Smooth muscle cell (in vitro differentiated cells): Measurements from ENCODE around the gene SSR1. TPM values are rescaled to one million over a fixed set of nuclear protein-coding genes. Genes with fewer than 3 reads are reported as not detected.

ENCODE experiments used
- DNase-seq: peaks from one replicate; lab custom pipeline; 2025; ENCODE audit not compliant: unreplicated experiment; lab: John Stamatoyannopoulos, UW
- H2AFZ ChIP-seq: fragments of 200-600 bp; sonication (generic); 2 replicates; pipeline ENCODE4 v1.6.0; 2016; ENCODE audit warnings: antibody characterized with exemption, low read depth, mild to moderate bottlenecking
- H3F3A ChIP-seq: fragments of 200-600 bp; sonication (generic); 2 replicates; pipeline ENCODE4 v1.6.0; 2017; ENCODE audit warnings: antibody characterized with exemption, low read depth
- H3K27ac ChIP-seq: fragments of 200-600 bp; sonication (generic); 2 replicates; pipeline ENCODE4 v1.5.1; 2016; ENCODE audit warnings: low read depth, mild to moderate bottlenecking
- H3K27me3 ChIP-seq: fragments of 200-600 bp; sonication (generic); 2 replicates; pipeline ENCODE4 v1.6.1; 2016; ENCODE audit warnings: low read depth, mild to moderate bottlenecking
- H3K36me3 ChIP-seq: fragments of 200-600 bp; sonication (generic); 2 replicates; pipeline ENCODE4 v1.5.1; 2016; ENCODE audit warnings: low read depth
- H3K4me1 ChIP-seq: fragments of 200-600 bp; sonication (generic); 2 replicates; pipeline ENCODE4 v1.5.1; 2016; ENCODE audit warnings: low read depth
- H3K4me2 ChIP-seq: fragments of 200-600 bp; sonication (generic); 2 replicates; pipeline ENCODE4 v1.6.0; 2016; ENCODE audit warnings: mild to moderate bottlenecking
- H3K4me3 ChIP-seq: fragments of 200-600 bp; sonication (generic); 2 replicates; pipeline ENCODE4 v1.5.1; 2016; ENCODE audit warnings: mild to moderate bottlenecking
- H3K79me2 ChIP-seq: fragments of 200-600 bp; sonication (generic); 2 replicates; pipeline ENCODE4 v1.6.0; 2016; ENCODE audit warnings: low read depth, mild to moderate bottlenecking
- H3K9ac ChIP-seq: fragments of 200-600 bp; sonication (generic); 2 replicates; pipeline ENCODE4 v1.6.0; 2016; ENCODE audit warnings: low read depth
- H3K9me3 ChIP-seq: fragments of 200-600 bp; sonication (generic); replicated peaks from 2 replicates; pipeline ENCODE4 v1.5.1; 2016; ENCODE audit warnings: low read depth
- H4K20me1 ChIP-seq: fragments of 200-600 bp; sonication (generic); 2 replicates; pipeline ENCODE4 v1.6.0; 2016; ENCODE audit warnings: low read depth
- CTCF ChIP-seq: fragments of 200-600 bp; sonication (generic); IDR thresholded peaks from 2 replicates; pipeline ENCODE4 v1.5.1; 2017; ENCODE audit warnings: borderline replicate concordance, mild to moderate bottlenecking, antibody characterized with exemption; ENCODE audit not compliant: insufficient read depth, poor library complexity, severe bottlenecking
- WGBS: methylation state at CpG from one replicate; pipeline ENCODE4 v1.1.7; 2016; ENCODE audit warnings: low lambda C conversion rate; 5-methylcytosine and 5-hydroxymethylcytosine counted together
- polyA plus RNA-seq: library from polyadenylated mRNA; unstranded; fragments of >200 nt; fragmentation: Nextera tagmentation; extraction: Ambion mirVana; gene quantifications from 2 replicates; pipeline ENCODE4 v1.2.1, GENCODE V29; 2016
- total RNA-seq: library from RNA; depleted of rRNA; stranded (reverse); fragments of >200 nt; gene quantifications from 2 replicates; pipeline ENCODE4 v1.2.3, GENCODE V29; 2014

The SSR1 gene
- total and polyA plus RNA-seq, 2 experiments from 2014 or later, result 304 to 306 TPM

GRCh38 chr6:7218406-7218988, 94.5 kb downstream of the SSR1 start:
- peaks cover 5% of the 10 kb centered on the region for H3F3A ChIP-seq
- peaks cover 31% of the 10 kb centered on the region for H3K4me1 ChIP-seq
- no peaks in the 10 kb centered on the region for H3K9me3 ChIP-seq
- no peak overlapping the region for H3K9ac ChIP-seq
- no peak overlapping the region for H3K4me3 ChIP-seq
- no peak for TF ChIP-seq CTCF
- H4K20me1 ChIP-seq, result peaks cover 70% of the 10 kb centered on the region
- 61% methylated on average over 2 of the region's 2 CpGs for WGBS
- no peaks in the 10 kb centered on the region for H3K27me3 ChIP-seq
- H3K79me2 ChIP-seq, result no peaks in the 10 kb centered on the region
- no peak overlapping the region for H3K4me2 ChIP-seq
- H3K36me3 ChIP-seq, result peaks cover 4% of the 10 kb centered on the region
- H3K27ac ChIP-seq, result peak overlapping the region; percentile 11
- no peak for DNase-seq
- H2AFZ ChIP-seq, result no peak overlapping the region

Other genes starting within 250 kb of the SSR1 start
- gene RREB1, start 205.2 kb downstream of the SSR1 start, total RNA-seq, result 19.8 and 26.1 TPM in 2 replicates
- gene RREB1, start 205.2 kb downstream of the SSR1 start, polyA plus RNA-seq, result 13.2 and 17.7 TPM in 2 replicates
- not detected in 2 replicates for gene CAGE1, start 76.5 kb upstream of the SSR1 start, total RNA-seq
- gene CAGE1, start 76.5 kb upstream of the SSR1 start, polyA plus RNA-seq, result not detected in 2 replicates
- 11.8 and 12.4 TPM in 2 replicates for gene RIOK1, start 76.6 kb upstream of the SSR1 start, total RNA-seq
- gene RIOK1, start 76.6 kb upstream of the SSR1 start, polyA plus RNA-seq, result 12.4 and 18.8 TPM in 2 replicates
- 309 and 347 TPM in 2 replicates for gene DSP, start 228.5 kb upstream of the SSR1 start, total RNA-seq
- gene DSP, start 228.5 kb upstream of the SSR1 start, polyA plus RNA-seq, result 64.1 and 170 TPM in 2 replicates